ENCODE results near the gene FOXE1.

DNA sequence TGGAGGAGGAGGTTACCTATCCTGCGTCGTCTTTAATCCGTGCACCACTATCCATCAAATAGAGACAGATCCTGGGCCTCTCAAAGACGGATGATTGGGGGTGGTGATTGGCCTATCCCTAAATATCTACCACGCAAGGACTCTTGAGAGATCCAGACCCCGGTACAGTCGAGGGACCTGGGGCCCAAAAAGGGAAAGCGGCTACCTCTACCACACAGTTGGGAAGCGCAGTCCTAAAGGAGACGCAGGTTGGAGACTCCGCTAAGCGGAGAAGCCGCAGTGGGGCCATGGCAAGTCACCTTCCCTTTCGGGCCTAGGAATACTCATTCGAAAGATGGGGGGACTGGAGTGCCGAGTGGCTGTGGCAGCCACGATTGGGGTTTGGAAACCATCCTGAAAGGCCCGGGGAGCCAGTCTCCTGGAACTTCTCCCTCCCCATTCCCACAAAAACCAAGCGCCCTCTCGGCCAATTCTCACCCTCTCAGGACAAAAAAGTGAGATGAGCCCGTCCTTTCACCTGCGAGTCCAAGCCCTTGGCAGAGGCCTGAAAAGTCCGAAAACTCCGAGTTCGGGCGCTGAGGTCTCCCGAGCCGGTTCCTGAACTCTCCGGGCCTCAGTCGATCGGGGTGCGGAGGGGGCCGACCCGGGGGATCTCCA is 499 bp upstream of the FOXE1 start:
- TF ChIP-seq, protein P1, sequence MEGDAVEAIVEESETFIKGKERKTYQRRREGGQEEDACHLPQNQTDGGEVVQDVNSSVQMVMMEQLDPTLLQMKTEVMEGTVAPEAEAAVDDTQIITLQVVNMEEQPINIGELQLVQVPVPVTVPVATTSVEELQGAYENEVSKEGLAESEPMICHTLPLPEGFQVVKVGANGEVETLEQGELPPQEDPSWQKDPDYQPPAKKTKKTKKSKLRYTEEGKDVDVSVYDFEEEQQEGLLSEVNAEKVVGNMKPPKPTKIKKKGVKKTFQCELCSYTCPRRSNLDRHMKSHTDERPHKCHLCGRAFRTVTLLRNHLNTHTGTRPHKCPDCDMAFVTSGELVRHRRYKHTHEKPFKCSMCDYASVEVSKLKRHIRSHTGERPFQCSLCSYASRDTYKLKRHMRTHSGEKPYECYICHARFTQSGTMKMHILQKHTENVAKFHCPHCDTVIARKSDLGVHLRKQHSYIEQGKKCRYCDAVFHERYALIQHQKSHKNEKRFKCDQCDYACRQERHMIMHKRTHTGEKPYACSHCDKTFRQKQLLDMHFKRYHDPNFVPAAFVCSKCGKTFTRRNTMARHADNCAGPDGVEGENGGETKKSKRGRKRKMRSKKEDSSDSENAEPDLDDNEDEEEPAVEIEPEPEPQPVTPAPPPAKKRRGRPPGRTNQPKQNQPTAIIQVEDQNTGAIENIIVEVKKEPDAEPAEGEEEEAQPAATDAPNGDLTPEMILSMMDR (IDR thresholded peaks at IDR 0.05; ENCODE audit: insufficient read depth, low read depth, low read length) = no peak
- peak; percentile 90 for TF ChIP-seq EZH2 (IDR thresholded peaks at IDR 0.05; ENCODE audit: insufficient read depth, low read length)
